ENCODE results near the gene LRP1. TPM values are rescaled to one million over a fixed set of nuclear protein-coding genes. Genes with fewer than 3 reads are reported as not detected.

Gene LRP1
- total and polyA plus RNA-seq, 2 experiments from 2014 or later, result 26.6 to 145 TPM

- 0 out of 2 replicates have a peak, but pooled peaks cover 1% of the 10 kb centered on the region for H3F3A ChIP-seq (replicated peaks; ENCODE audit: low read depth)
- H2AFZ ChIP-seq, result no peak overlapping the region
- peaks cover 92% of the 10 kb centered on the region for H3K36me3 Mint-ChIP-seq (ENCODE audit: low read depth)
- no peak overlapping the region for H3K27ac ChIP-seq (ENCODE audit: low read depth)
- no peaks in the 10 kb centered on the region for H3K4me1 ChIP-seq (ENCODE audit: insufficient read depth)
- no peak overlapping the region for H3K4me2 ChIP-seq
- H3K4me1 Mint-ChIP-seq, result no peaks in the 10 kb centered on the region
- H3K79me2 ChIP-seq (replicated peaks; ENCODE audit: insufficient read depth), result no peaks in the 10 kb centered on the region
- H3K4me3 ChIP-seq, result no peak overlapping the region
- ATAC-seq (no peak), DNase-seq (ENCODE audit: low spot score) (no peak)
- H4K20me1 ChIP-seq (replicated peaks; ENCODE audit: insufficient read depth), result no peaks in the 10 kb centered on the region; the same call in 1 of the 2 replicates
- peaks cover 7% of the 10 kb centered on the region for H3K27me3 Mint-ChIP-seq (ENCODE audit: insufficient read depth, low read depth, poor library complexity)
- no peaks in the 10 kb centered on the region for H3K9me3 Mint-ChIP-seq
- H3K9me2 ChIP-seq (ENCODE audit: insufficient read depth), result no peaks in the 10 kb centered on the region
- H3K36me3 ChIP-seq (ENCODE audit: insufficient read depth), result peaks cover 25% of the 10 kb centered on the region
- no peak overlapping the region for H3K4me3 Mint-ChIP-seq
- no peaks in the 10 kb centered on the region for H3K27me3 ChIP-seq (ENCODE audit: insufficient read depth)
- TF ChIP-seq POLR2AphosphoS5 (IDR thresholded peaks at IDR 0.05; ENCODE audit: low read depth) (no peak), CREB1 (CRISPR knock-in tag; IDR thresholded peaks at IDR 0.05; ENCODE audit: low read depth) (no peak), ETS1 (IDR thresholded peaks at IDR 0.05) (no peak), ZNF462 (CRISPR knock-in tag; IDR thresholded peaks at IDR 0.05) (no peak), ZNF114 (CRISPR knock-in tag; IDR thresholded peaks at IDR 0.05) (no peak), EZH2phosphoT487 (IDR thresholded peaks at IDR 0.05; ENCODE audit: unreplicated experiment) (no peak), CTCF (conservative IDR thresholded peaks at IDR 0.05; ENCODE audit: low read depth in 2 of 2) (no peak), ZNF331 (CRISPR knock-in tag; IDR thresholded peaks at IDR 0.05; ENCODE audit: low read depth) (no peak), NANOG (IDR thresholded peaks at IDR 0.05; ENCODE audit: borderline replicate concordance) (no peak), STAT1 (IDR thresholded peaks at IDR 0.05; ENCODE audit: unreplicated experiment) (no peak), REST (IDR thresholded peaks at IDR 0.05; ENCODE audit: unreplicated experiment) (no peak)
- no peak overlapping the region for H3K27ac Mint-ChIP-seq
Measured at GRCh38 chr12:57198329-57198728, 70.0 kb downstream of the LRP1 start.
